Activated CD8-positive, alpha-beta T cell treated with anti-CD3 and anti-CD28 coated beads for 36 hours (primary cell): Measurements from ENCODE around the gene TTN. TPM values are rescaled to one million over a fixed set of nuclear protein-coding genes. Genes with fewer than 3 reads are reported as not detected.

Source experiments
- ATAC-seq: fragments of 200-7000 bp; cut with Tn5 transposase; one replicate; pipeline ENCODE4 v1.10.0; 2021; ENCODE audit warnings: mild to moderate bottlenecking, moderate library complexity
- CTCF ChIA-PET: fragments of 350-600 bp; sonication (Branson Sonifier 250); formaldehyde crosslinking; loops from one replicate; lab custom pipeline; 2021; ENCODE audit warnings: antibody characterized with exemption; lab: Charles Lee
- POLR2A ChIA-PET: fragments of 350-600 bp; sonication (Branson Sonifier 250); formaldehyde crosslinking; loops from one replicate; lab custom pipeline; 2021; ENCODE audit warnings: antibody characterized with exemption; lab: Charles Lee
- DNase-seq: peaks from one replicate; pipeline ENCODE4 v3.0.0-alpha.2; 2020
- H3K27ac Mint-ChIP-seq: one replicate; pipeline ENCODE4 v1.8.0; 2021; ENCODE audit warnings: mild to moderate bottlenecking, mixed read lengths
- H3K27me3 Mint-ChIP-seq: one replicate; pipeline ENCODE4 v1.8.0; 2021; ENCODE audit warnings: mixed read lengths
- H3K36me3 Mint-ChIP-seq: one replicate; pipeline ENCODE4 v1.8.0; 2021; ENCODE audit warnings: low read depth, mixed read lengths
- H3K4me1 Mint-ChIP-seq: one replicate; pipeline ENCODE4 v1.8.0; 2021; ENCODE audit warnings: low read depth, mixed read lengths
- H3K4me3 Mint-ChIP-seq: one replicate; pipeline ENCODE4 v1.8.0; 2021; ENCODE audit warnings: mild to moderate bottlenecking, moderate library complexity, mixed read lengths
- H3K9me3 Mint-ChIP-seq: one replicate; pipeline ENCODE4 v1.8.0; 2021; ENCODE audit warnings: mixed read lengths
- CTCF ChIP-seq: fragments of 200-600 bp; IDR thresholded peaks from one replicate; pipeline ENCODE4 v1.8.0; 2022; ENCODE audit warnings: antibody characterized with exemption, mild to moderate bottlenecking
- intact Hi-C: fragments of 100-400 bp; cut with micrococcal nuclease; formaldehyde crosslinking; loops from one replicate; pipeline ENCODE4 v1.10.0; 2022
- total RNA-seq, 2 experiments: library from RNA; stranded (reverse); gene quantifications; one replicate each; pipeline ENCODE4 v1.2.3, GENCODE V29; 2021

The TTN gene
- total RNA-seq, 2 experiments from 2014 or later = 2.8 to 4.3 TPM

GRCh38 chr2:178819992-178820391, 12.8 kb upstream of the TTN start:
- peak; percentile 26 for DNase-seq

GRCh38 chr2:178819147-178819875, 12.1 kb upstream of the TTN start:
- Mint-ChIP-seq H3K4me1 (peaks cover 10% of the 10 kb centered on the region), H3K27me3 (no peaks in the 10 kb centered on the region), H3K9me3 (peaks cover 2% of the 10 kb centered on the region), H3K4me3 (no peak overlapping the region), H3K27ac (no peak overlapping the region), H3K36me3 (no peaks in the 10 kb centered on the region)
- peak; percentile 70 for ATAC-seq
- ChIA-PET POLR2A (no interaction called here), CTCF (interaction anchor here (0.8 to 1.3 kb wide), 4 partner anchors 15 to 310 kb away, joined by 3 to 6 read pairs (median 4); no protein-coding TSS in a partner anchor)
- intact Hi-C loops = no loop called here
- no peak for TF ChIP-seq CTCF
- no peak for DNase-seq

More at GRCh38 chr2:178819992-178820391, 12.8 kb upstream of the TTN start:
- TF ChIP-seq CTCF = no peak
- intact Hi-C loops = no loop called here
- Mint-ChIP-seq H3K27me3 (no peaks in the 10 kb centered on the region), H3K27ac (peak overlapping the region; percentile 80), H3K4me3 (peak overlapping the region; percentile 48), H3K36me3 (no peaks in the 10 kb centered on the region), H3K4me1 (peaks cover 10% of the 10 kb centered on the region), H3K9me3 (peaks cover 2% of the 10 kb centered on the region)
- ATAC-seq = peak; percentile 74
- POLR2A ChIA-PET = no interaction called here
- CTCF ChIA-PET = interaction anchor here (1.0 to 1.3 kb wide), 4 partner anchors 13 to 310 kb away, joined by 4 to 6 read pairs (median 4); partner anchors contain the start of gene TTN

DNA sequence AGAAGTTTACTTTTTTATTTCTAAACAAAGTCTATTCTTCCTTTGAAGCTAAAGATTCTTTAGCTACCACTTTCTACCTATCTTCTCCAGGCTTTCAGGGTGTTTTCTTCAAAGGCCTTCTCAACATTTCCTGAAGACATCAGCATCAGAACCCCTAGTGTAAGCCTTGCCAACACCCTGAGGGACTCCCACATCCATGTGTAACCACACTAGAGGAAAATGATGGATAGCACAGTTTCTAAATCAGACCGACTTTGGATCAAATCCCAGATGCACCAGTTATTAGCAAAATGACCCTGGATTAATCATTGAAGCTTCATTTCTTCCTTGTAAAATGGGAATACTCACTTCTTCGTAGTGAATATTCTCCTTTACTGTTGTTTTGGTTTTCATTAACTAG, 4.7 kb upstream of the TTN start:
- Mint-ChIP-seq H3K9me3 (no peaks in the 10 kb centered on the region), H3K36me3 (no peaks in the 10 kb centered on the region), H3K27ac (no peak overlapping the region), H3K27me3 (no peaks in the 10 kb centered on the region), H3K4me1 (no peaks in the 10 kb centered on the region), H3K4me3 (no peak overlapping the region)
- DNase-seq (no peak), ATAC-seq (no peak)
- intact Hi-C loops = no loop called here
- CTCF ChIA-PET = interaction anchor here (0.8 to 3.6 kb wide), 4 partner anchors 36 to 318 kb away, joined by 3 to 12 read pairs (median 4); no protein-coding TSS in a partner anchor
- TF ChIP-seq CTCF = no peak
- POLR2A ChIA-PET = no interaction called here

- POLR2A ChIA-PET = no interaction called here
- H3K9me3 Mint-ChIP-seq = no peaks in the 10 kb centered on the region
- TF ChIP-seq CTCF = no peak
- no peak overlapping the region for H3K27ac Mint-ChIP-seq
- DNase-seq = no peak
- no peak overlapping the region for H3K4me3 Mint-ChIP-seq
- no peaks in the 10 kb centered on the region for H3K4me1 Mint-ChIP-seq
- H3K27me3 Mint-ChIP-seq = no peaks in the 10 kb centered on the region
- CTCF ChIA-PET = interaction anchor here (1.0 to 3.6 kb wide), 3 partner anchors 37 to 318 kb away, joined by 3 to 12 read pairs (median 6); no protein-coding TSS in a partner anchor
- no peaks in the 10 kb centered on the region for H3K36me3 Mint-ChIP-seq
- intact Hi-C loops = no loop called here
- no peak for ATAC-seq
Observed at GRCh38 chr2:178811045-178811444, 3.8 kb upstream of the TTN start.

DNA sequence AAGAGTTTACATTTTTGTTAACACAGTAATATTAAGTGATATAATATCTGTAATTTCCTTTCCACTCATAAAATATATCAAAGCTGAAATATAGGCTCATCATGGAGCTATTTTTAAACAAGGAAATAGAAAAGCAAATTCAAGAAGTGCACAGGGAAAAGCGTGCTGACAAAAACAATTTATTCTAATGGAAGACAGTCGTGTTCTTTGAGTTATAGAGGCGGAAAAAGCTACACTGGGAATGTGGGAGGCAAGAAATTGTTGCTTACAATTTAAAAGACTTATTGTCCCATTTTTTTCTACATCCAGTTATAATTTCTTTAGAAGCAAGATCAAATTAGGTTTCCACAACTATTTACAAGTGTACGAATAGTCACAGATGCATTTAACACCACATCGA, 3.2 kb upstream of the TTN start:
- DNase-seq (no peak), ATAC-seq (no peak)
- H3K4me1 Mint-ChIP-seq = no peaks in the 10 kb centered on the region
- H3K27me3 Mint-ChIP-seq = no peaks in the 10 kb centered on the region
- no peak overlapping the region for H3K27ac Mint-ChIP-seq
- CTCF ChIA-PET = interaction anchor here (2.0 to 3.6 kb wide), 2 partner anchors 48 to 319 kb away, joined by 6 to 12 read pairs; no protein-coding TSS in a partner anchor
- no peak overlapping the region for H3K4me3 Mint-ChIP-seq
- no peak for TF ChIP-seq CTCF
- POLR2A ChIA-PET = no interaction called here
- intact Hi-C loops = no loop called here
- H3K9me3 Mint-ChIP-seq = no peaks in the 10 kb centered on the region
- H3K36me3 Mint-ChIP-seq = no peaks in the 10 kb centered on the region
